ENCODE results near the gene SLIT3.
A peak's percentile ranks its signal among the peaks of the same experiment; 100 is the strongest.

The SLIT3 gene

DNA sequence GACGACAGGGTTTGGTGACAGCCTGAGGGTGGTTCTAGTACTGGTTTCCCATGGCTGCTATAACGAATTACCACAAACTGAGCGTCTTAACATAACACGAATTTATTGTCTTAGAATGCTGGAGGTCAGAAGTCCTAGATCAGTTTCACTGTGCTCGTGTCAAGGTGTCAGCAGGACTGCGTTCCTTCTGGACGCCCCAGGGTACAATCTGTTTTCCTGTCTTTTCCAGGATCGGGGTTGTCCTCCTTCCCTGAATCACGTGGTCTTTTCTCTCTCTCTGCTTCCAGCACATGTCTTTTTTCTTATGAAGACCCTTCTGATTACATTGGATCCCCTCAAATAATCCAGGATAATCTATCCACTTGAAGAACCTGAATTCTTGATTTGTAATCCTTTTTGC lies 430.0 kb downstream of the SLIT3 start:
- no peak for DNase-seq (ENCODE audit: extremely low spot score)
- ChIA-PET POLR2A (interaction anchor here (0.6 kb wide), 1 partner anchor 12 kb away, joined by 3 read pairs; no protein-coding TSS in a partner anchor), CTCF (no interaction called here)
- TF ChIP-seq L3MBTL2 (conservative IDR thresholded peaks at IDR 0.05) (peak; percentile 59), BHLHE40 (IDR thresholded peaks at IDR 0.05; ENCODE audit: borderline replicate concordance) (no peak), HDGF (IDR thresholded peaks at IDR 0.05; ENCODE audit: borderline replicate concordance) (no peak), FOXK2 (IDR thresholded peaks at IDR 0.05) (no peak), ZNF384 (IDR thresholded peaks at IDR 0.05) (no peak), FOXM1 (IDR thresholded peaks at IDR 0.05; ENCODE audit: borderline replicate concordance) (no peak), ARNT (IDR thresholded peaks at IDR 0.05) (no peak)
- TF ChIP-seq, protein P1, sequence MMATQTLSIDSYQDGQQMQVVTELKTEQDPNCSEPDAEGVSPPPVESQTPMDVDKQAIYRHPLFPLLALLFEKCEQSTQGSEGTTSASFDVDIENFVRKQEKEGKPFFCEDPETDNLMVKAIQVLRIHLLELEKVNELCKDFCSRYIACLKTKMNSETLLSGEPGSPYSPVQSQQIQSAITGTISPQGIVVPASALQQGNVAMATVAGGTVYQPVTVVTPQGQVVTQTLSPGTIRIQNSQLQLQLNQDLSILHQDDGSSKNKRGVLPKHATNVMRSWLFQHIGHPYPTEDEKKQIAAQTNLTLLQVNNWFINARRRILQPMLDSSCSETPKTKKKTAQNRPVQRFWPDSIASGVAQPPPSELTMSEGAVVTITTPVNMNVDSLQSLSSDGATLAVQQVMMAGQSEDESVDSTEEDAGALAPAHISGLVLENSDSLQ (IDR thresholded peaks at IDR 0.05) = no peak

DNA sequence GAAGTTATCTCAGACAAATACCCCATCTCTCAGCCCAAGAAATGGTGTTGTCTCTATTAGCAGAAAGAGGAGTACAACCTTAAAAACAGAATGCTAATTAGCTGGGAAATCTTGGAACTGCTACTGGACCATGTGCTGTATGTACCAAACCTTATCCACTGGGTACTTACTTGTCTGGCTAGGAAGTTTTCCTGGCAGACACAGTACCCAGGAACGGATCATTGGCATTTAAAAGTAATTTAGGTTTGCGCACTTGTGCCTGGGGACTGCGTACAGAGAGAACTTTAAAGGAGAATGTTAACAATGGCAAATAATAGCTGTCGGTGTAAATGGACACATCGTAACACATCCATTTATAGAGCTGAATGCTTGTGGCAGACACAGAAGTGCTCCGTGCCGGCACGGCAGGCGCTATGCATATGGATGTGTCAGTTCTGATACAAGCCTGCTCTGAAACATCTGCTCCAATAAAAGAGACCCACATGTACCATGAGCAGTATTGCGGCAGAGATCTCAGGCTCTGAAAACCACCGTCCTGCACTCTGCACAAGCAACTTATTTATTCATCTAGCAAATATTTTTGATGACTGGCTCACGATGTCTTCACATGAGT lies 431.2 kb downstream of the SLIT3 start:
- CTCF ChIA-PET = no interaction called here
- TF ChIP-seq TARDBP (IDR thresholded peaks at IDR 0.05) (no peak), BHLHE40 (IDR thresholded peaks at IDR 0.05; ENCODE audit: borderline replicate concordance) (no peak), SUZ12 (IDR thresholded peaks at IDR 0.05) (no peak), HDGF (IDR thresholded peaks at IDR 0.05; ENCODE audit: borderline replicate concordance) (no peak), L3MBTL2 (conservative IDR thresholded peaks at IDR 0.05) (no peak), SP1 (IDR thresholded peaks at IDR 0.05) (no peak), ZNF384 (IDR thresholded peaks at IDR 0.05) (no peak)
- POLR2A ChIA-PET = no interaction called here
- no peak for DNase-seq (ENCODE audit: extremely low spot score)

DNA sequence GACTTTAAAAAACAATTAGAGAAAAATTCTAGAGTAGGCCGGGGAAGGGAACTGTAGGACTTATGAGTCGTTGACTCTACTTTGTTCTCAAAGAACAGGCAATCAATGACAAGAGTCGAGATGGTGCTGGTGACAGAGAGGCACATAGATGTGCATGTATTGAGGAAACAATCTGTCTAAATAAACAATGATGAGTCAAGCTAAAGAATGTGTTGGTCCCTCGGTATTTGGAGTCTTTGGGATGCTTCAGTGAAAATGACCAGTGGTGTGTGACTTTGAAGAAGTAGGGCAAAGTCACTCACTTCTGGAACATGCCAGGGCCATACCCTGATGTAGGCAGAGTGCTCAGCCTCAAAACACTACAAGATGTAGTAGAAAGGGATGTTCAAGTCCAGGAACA lies 433.7 kb downstream of the SLIT3 start:
- POLR2A ChIA-PET = no interaction called here
- no peak for TF ChIP-seq LEF1 (IDR thresholded peaks at IDR 0.05; ENCODE audit: borderline replicate concordance)
- no peak for DNase-seq (ENCODE audit: extremely low spot score)
- CTCF ChIA-PET = no interaction called here

DNA sequence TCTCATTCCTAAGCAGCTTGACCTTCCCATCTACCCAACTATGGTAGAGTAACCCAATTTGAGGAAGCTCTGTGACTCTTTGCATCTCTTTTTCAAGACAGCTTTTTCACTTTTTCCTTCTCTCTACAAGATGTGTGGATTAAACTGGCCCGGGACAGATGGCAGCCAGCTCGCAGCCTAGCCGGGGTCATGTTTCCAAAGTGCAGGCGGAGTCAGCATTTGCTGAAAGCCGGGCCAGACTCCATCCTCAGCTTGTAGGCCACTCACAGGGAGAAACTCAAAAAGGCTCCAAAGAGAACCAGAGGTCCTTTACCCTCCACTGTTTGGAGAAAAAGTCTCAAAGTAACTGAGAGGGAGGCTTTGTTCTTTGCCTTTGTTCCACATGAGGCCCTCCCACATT lies 435.0 kb downstream of the SLIT3 start:
- no peak for TF ChIP-seq HDGF (IDR thresholded peaks at IDR 0.05; ENCODE audit: borderline replicate concordance)
- TF ChIP-seq NFRKB (IDR thresholded peaks at IDR 0.05) = no peak
- peak; percentile 43 for DNase-seq (ENCODE audit: extremely low spot score)
- ChIA-PET CTCF (interaction anchor here (0.6 kb wide), 1 partner anchor 52 kb away, joined by 4 read pairs; no protein-coding TSS in a partner anchor), POLR2A (no interaction called here)

DNA sequence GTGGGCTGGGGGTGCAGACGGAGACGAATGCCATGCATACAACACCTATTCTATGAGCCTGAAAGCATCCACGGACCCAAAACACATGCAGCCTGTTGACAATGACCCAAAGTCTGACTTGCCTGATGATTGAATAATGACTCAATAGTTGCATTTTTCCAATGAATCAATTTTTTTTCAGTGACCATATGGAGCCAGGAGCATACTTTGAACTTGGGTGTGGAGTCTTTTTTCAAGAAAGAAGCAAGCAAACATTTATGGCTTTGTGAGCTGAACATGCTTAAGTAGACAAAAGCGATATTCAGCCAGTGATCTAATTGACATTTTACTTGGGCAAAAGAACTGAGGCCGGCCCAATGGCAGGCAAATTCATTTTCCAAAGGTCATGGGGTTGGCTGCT lies 437.9 kb downstream of the SLIT3 start:
- POLR2A ChIA-PET = no interaction called here
- CTCF ChIA-PET = no interaction called here
- DNase-seq (ENCODE audit: extremely low spot score) = no peak
- TF ChIP-seq TARDBP (IDR thresholded peaks at IDR 0.05) (no peak), FOXK2 (IDR thresholded peaks at IDR 0.05) (no peak), FOXM1 (IDR thresholded peaks at IDR 0.05; ENCODE audit: borderline replicate concordance) (no peak), BHLHE40 (IDR thresholded peaks at IDR 0.05; ENCODE audit: borderline replicate concordance) (no peak), SP1 (IDR thresholded peaks at IDR 0.05) (no peak), HDGF (IDR thresholded peaks at IDR 0.05; ENCODE audit: borderline replicate concordance) (no peak), L3MBTL2 (conservative IDR thresholded peaks at IDR 0.05) (no peak), LEF1 (IDR thresholded peaks at IDR 0.05; ENCODE audit: borderline replicate concordance) (no peak), ELF4 (IDR thresholded peaks at IDR 0.05) (no peak), SUZ12 (IDR thresholded peaks at IDR 0.05) (no peak), NFRKB (IDR thresholded peaks at IDR 0.05) (no peak), CTBP1 (IDR thresholded peaks at IDR 0.05; ENCODE audit: borderline replicate concordance) (no peak), FOXA1 (IDR thresholded peaks at IDR 0.05) (no peak), ZNF384 (IDR thresholded peaks at IDR 0.05) (no peak), ARNT (IDR thresholded peaks at IDR 0.05) (no peak)
- TF ChIP-seq, protein P1 (IDR thresholded peaks at IDR 0.05) = no peak

DNA sequence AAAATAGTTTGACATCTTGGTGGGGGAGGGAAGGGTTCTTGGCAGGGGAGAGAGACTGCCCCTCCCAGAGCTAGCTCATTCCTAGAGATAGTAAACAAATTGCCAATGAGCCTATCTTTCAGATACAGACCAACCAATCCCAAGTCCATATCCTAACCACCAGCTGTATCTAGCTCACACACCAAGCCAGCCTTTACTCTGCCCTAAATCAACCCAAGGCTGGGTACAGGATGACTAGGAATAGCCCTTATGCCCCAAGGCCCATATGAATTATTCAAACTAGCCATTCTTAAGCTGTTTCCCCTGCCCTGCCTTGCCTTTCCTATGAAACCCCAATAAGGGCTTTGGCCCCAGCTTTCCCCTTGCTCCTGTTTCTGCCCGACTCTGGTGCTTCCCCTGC lies 440.4 kb downstream of the SLIT3 start:
- CTCF ChIA-PET = no interaction called here
- POLR2A ChIA-PET = no interaction called here
- DNase-seq (ENCODE audit: extremely low spot score) = no peak
- TF ChIP-seq FOXK2 (IDR thresholded peaks at IDR 0.05) = no peak
- TF ChIP-seq TARDBP (IDR thresholded peaks at IDR 0.05) = no peak
- TF ChIP-seq SUZ12 (IDR thresholded peaks at IDR 0.05) = no peak
- no peak for TF ChIP-seq ARNT (IDR thresholded peaks at IDR 0.05)
- no peak for TF ChIP-seq CTBP1 (IDR thresholded peaks at IDR 0.05; ENCODE audit: borderline replicate concordance)
- TF ChIP-seq ZNF384 (IDR thresholded peaks at IDR 0.05) = no peak
- TF ChIP-seq FOXM1 (IDR thresholded peaks at IDR 0.05; ENCODE audit: borderline replicate concordance) = no peak
- TF ChIP-seq HDGF (IDR thresholded peaks at IDR 0.05; ENCODE audit: borderline replicate concordance) = no peak
- TF ChIP-seq L3MBTL2 (conservative IDR thresholded peaks at IDR 0.05) = no peak
- TF ChIP-seq, protein P1 (IDR thresholded peaks at IDR 0.05) = no peak
- TF ChIP-seq SP1 (IDR thresholded peaks at IDR 0.05) = no peak
- TF ChIP-seq FOXA1 (IDR thresholded peaks at IDR 0.05) = no peak
- no peak for TF ChIP-seq LEF1 (IDR thresholded peaks at IDR 0.05; ENCODE audit: borderline replicate concordance)

DNA sequence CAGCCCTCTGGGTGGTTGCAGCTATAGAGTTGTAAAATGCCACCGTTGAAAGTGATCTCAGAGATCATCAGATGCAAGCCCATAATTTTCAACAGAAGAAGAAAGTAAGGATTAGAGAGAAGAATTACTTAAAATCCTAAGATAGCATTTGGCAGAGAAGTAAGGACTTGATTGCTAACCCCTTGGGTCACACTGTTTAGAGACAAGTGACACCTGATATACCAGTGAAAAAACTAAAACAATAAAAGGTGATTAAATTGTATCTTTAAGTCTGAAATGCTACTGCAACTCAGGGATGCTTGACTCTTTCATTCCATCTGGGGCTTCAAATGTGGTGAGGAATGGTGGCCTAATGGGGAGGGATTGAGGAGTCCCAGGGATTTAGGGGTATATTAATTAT lies 440.9 kb downstream of the SLIT3 start:
- TF ChIP-seq SP1 (IDR thresholded peaks at IDR 0.05) (no peak), CTBP1 (IDR thresholded peaks at IDR 0.05; ENCODE audit: borderline replicate concordance) (no peak), ZNF384 (IDR thresholded peaks at IDR 0.05) (no peak), HDGF (IDR thresholded peaks at IDR 0.05; ENCODE audit: borderline replicate concordance) (no peak), FOXM1 (IDR thresholded peaks at IDR 0.05; ENCODE audit: borderline replicate concordance) (no peak), NFRKB (IDR thresholded peaks at IDR 0.05) (no peak), BHLHE40 (IDR thresholded peaks at IDR 0.05; ENCODE audit: borderline replicate concordance) (no peak), L3MBTL2 (conservative IDR thresholded peaks at IDR 0.05) (no peak), SUZ12 (IDR thresholded peaks at IDR 0.05) (no peak), FOXK2 (IDR thresholded peaks at IDR 0.05) (no peak), FOXA1 (IDR thresholded peaks at IDR 0.05) (no peak), TARDBP (IDR thresholded peaks at IDR 0.05) (no peak), ELF4 (IDR thresholded peaks at IDR 0.05) (no peak), LEF1 (IDR thresholded peaks at IDR 0.05; ENCODE audit: borderline replicate concordance) (no peak)
- TF ChIP-seq, protein P1 (IDR thresholded peaks at IDR 0.05) = no peak
- POLR2A ChIA-PET = no interaction called here
- CTCF ChIA-PET = no interaction called here
- no peak for DNase-seq (ENCODE audit: extremely low spot score)
